Stimulated activated CD4-positive, alpha-beta T cell treated with anti-CD3 and anti-CD28 coated beads, Interleukin-4, amount 100 ng/mL, for 48 hours (primary cell): ENCODE data around the gene ACOX2.

ENCODE experiments used
- DNase-seq, 2 donors: peaks; one replicate each; pipeline ENCODE4 v3.0.0-alpha.2; 2020; ENCODE audit warnings: low read depth in 2 of 2

ACOX2 gene

GRCh38 chr3:58566398-58567250 lies 29.6 kb upstream of the ACOX2 start:
- DNase-seq: no peak

- no peak for DNase-seq
Measured at GRCh38 chr3:58565621-58566397, 28.8 kb upstream of the ACOX2 start.

- DNase-seq: no peak
Measured at GRCh38 chr3:58564456-58565160, 27.6 kb upstream of the ACOX2 start.

- no peak for DNase-seq
Measured at GRCh38 chr3:58564054-58564453, 27.1 kb upstream of the ACOX2 start.

- DNase-seq: no peak
Measured at GRCh38 chr3:58563386-58564035, 26.5 kb upstream of the ACOX2 start.

GRCh38 chr3:58562498-58562897 lies 25.5 kb upstream of the ACOX2 start:
- no peak for DNase-seq

- no peak for DNase-seq
Measured at GRCh38 chr3:58560771-58561311, 23.9 kb upstream of the ACOX2 start.

- no peak for DNase-seq
Measured at GRCh38 chr3:58559586-58559985, 22.6 kb upstream of the ACOX2 start.

GRCh38 chr3:58557491-58557890 lies 20.5 kb upstream of the ACOX2 start:
- DNase-seq: no peak

- no peak for DNase-seq
Measured at GRCh38 chr3:58556761-58557221, 19.8 kb upstream of the ACOX2 start.

- no peak for DNase-seq
Measured at GRCh38 chr3:58556001-58556400, 19.0 kb upstream of the ACOX2 start.

- no peak for DNase-seq
Measured at GRCh38 chr3:58555203-58555602, 18.2 kb upstream of the ACOX2 start.

GRCh38 chr3:58553003-58553402 lies 16.0 kb upstream of the ACOX2 start:
- DNase-seq: no peak

GRCh38 chr3:58551636-58552180 lies 14.7 kb upstream of the ACOX2 start:
- no peak for DNase-seq

- DNase-seq: no peak
Measured at GRCh38 chr3:58544541-58544940, 7.6 kb upstream of the ACOX2 start.

- no peak for DNase-seq
Measured at GRCh38 chr3:58540176-58540858, 3.3 kb upstream of the ACOX2 start.

- no peak for DNase-seq
Measured at GRCh38 chr3:58539626-58540025, 2.6 kb upstream of the ACOX2 start.

- DNase-seq: no peak
Measured at GRCh38 chr3:58537412-58538301, 667 bp upstream of the ACOX2 start.
